ENCODE data around the gene IBSP.

The IBSP gene

GRCh38 chr4:87849612-87850011 lies 50.3 kb downstream of the IBSP start:
- Histone ChIP-seq H3K4me2 (ENCODE audit: low read length) (no peak overlapping the region), H3K9ac (ENCODE audit: low read length) (no peak overlapping the region)

GRCh38 chr4:87851332-87851731 lies 52.0 kb downstream of the IBSP start:
- no peaks in the 10 kb centered on the region for H3F3A ChIP-seq (ENCODE audit: insufficient read depth, low read length)
- no peaks in the 10 kb centered on the region for H3K9me3 ChIP-seq (ENCODE audit: low read length)
- no peaks in the 10 kb centered on the region for H4K20me1 ChIP-seq (ENCODE audit: insufficient read depth, low read length)
- no peak overlapping the region for H3K4me2 ChIP-seq (ENCODE audit: low read length)
- TF ChIP-seq EZH2 (IDR thresholded peaks at IDR 0.05; ENCODE audit: borderline replicate concordance, low read length): no peak
- TF ChIP-seq CTCF (IDR thresholded peaks at IDR 0.05; ENCODE audit: low read length): no peak
- H3K9ac ChIP-seq (ENCODE audit: low read length): no peak overlapping the region
- no peaks in the 10 kb centered on the region for H3K36me3 ChIP-seq (ENCODE audit: insufficient read depth, low read length)
- no peaks in the 10 kb centered on the region for H3K79me2 ChIP-seq (ENCODE audit: insufficient read depth, low read length)
- H3K4me1 ChIP-seq (ENCODE audit: insufficient read depth, low read length, severe bottlenecking): no peaks in the 10 kb centered on the region
- no peaks in the 10 kb centered on the region for H3K27me3 ChIP-seq (ENCODE audit: insufficient read depth, low read length)
- no peak overlapping the region for H2AFZ ChIP-seq (ENCODE audit: low read length)
- no peaks in the 10 kb centered on the region for H3K9me2 ChIP-seq (ENCODE audit: low read depth, low read length)
- H3K27ac ChIP-seq (ENCODE audit: low read depth, low read length, poor library complexity, severe bottlenecking): no peak overlapping the region
- H3K4me3 ChIP-seq (ENCODE audit: low read depth, low read length, poor library complexity, severe bottlenecking): no peak overlapping the region

More at GRCh38 chr4:87849612-87850011, 50.3 kb downstream of the IBSP start:
- Histone ChIP-seq H3K79me2 (ENCODE audit: insufficient read depth, low read length) (no peaks in the 10 kb centered on the region), H3K4me3 (ENCODE audit: low read depth, low read length, poor library complexity, severe bottlenecking) (no peak overlapping the region), H3F3A (ENCODE audit: insufficient read depth, low read length) (no peaks in the 10 kb centered on the region), H4K20me1 (ENCODE audit: insufficient read depth, low read length) (no peaks in the 10 kb centered on the region), H3K36me3 (ENCODE audit: insufficient read depth, low read length) (no peaks in the 10 kb centered on the region), H3K27me3 (ENCODE audit: insufficient read depth, low read length) (no peaks in the 10 kb centered on the region), H3K27ac (ENCODE audit: low read depth, low read length, poor library complexity, severe bottlenecking) (no peak overlapping the region), H3K4me1 (ENCODE audit: insufficient read depth, low read length, severe bottlenecking) (no peaks in the 10 kb centered on the region), H3K9me2 (ENCODE audit: low read depth, low read length) (no peaks in the 10 kb centered on the region), H3K9me3 (ENCODE audit: low read length) (no peaks in the 10 kb centered on the region), H2AFZ (ENCODE audit: low read length) (no peak overlapping the region)
- TF ChIP-seq CTCF (IDR thresholded peaks at IDR 0.05; ENCODE audit: low read length): no peak
- TF ChIP-seq EZH2 (IDR thresholded peaks at IDR 0.05; ENCODE audit: borderline replicate concordance, low read length): no peak

- Histone ChIP-seq H3K4me3 (ENCODE audit: low read depth, low read length, poor library complexity, severe bottlenecking) (no peak overlapping the region), H2AFZ (ENCODE audit: low read length) (no peak overlapping the region), H3K9me3 (ENCODE audit: low read length) (no peaks in the 10 kb centered on the region), H3F3A (ENCODE audit: insufficient read depth, low read length) (no peaks in the 10 kb centered on the region), H3K79me2 (ENCODE audit: insufficient read depth, low read length) (no peaks in the 10 kb centered on the region), H3K27ac (ENCODE audit: low read depth, low read length, poor library complexity, severe bottlenecking) (no peak overlapping the region), H3K36me3 (ENCODE audit: insufficient read depth, low read length) (no peaks in the 10 kb centered on the region), H3K9ac (ENCODE audit: low read length) (no peak overlapping the region), H3K4me1 (ENCODE audit: insufficient read depth, low read length, severe bottlenecking) (no peaks in the 10 kb centered on the region), H3K27me3 (ENCODE audit: insufficient read depth, low read length) (no peaks in the 10 kb centered on the region), H3K4me2 (ENCODE audit: low read length) (no peak overlapping the region), H3K9me2 (ENCODE audit: low read depth, low read length) (no peaks in the 10 kb centered on the region), H4K20me1 (ENCODE audit: insufficient read depth, low read length) (no peaks in the 10 kb centered on the region)
- TF ChIP-seq CTCF (IDR thresholded peaks at IDR 0.05; ENCODE audit: low read length) (no peak), EZH2 (IDR thresholded peaks at IDR 0.05; ENCODE audit: borderline replicate concordance, low read length) (no peak)
These were observed 52.6 kb downstream of the IBSP start for GRCh38 chr4:87851953-87852352.
